T1000 (cell line): ENCODE data around the gene TNS3.

ENCODE experiments used
- DNase-seq: peaks from one replicate; lab custom pipeline; 2025; ENCODE audit warnings: mixed read lengths; lab: John Stamatoyannopoulos, UW

Gene TNS3

GRCh38 chr7:47540387-47541350, 41.2 kb downstream of the TNS3 start:
- no peak for DNase-seq

GRCh38 chr7:47540053-47540386, 41.9 kb downstream of the TNS3 start:
- no peak for DNase-seq

GRCh38 chr7:47539398-47540052, 42.4 kb downstream of the TNS3 start:
- DNase-seq = no peak

GRCh38 chr7:47538846-47539311, 43.0 kb downstream of the TNS3 start:
- DNase-seq = no peak

DNA sequence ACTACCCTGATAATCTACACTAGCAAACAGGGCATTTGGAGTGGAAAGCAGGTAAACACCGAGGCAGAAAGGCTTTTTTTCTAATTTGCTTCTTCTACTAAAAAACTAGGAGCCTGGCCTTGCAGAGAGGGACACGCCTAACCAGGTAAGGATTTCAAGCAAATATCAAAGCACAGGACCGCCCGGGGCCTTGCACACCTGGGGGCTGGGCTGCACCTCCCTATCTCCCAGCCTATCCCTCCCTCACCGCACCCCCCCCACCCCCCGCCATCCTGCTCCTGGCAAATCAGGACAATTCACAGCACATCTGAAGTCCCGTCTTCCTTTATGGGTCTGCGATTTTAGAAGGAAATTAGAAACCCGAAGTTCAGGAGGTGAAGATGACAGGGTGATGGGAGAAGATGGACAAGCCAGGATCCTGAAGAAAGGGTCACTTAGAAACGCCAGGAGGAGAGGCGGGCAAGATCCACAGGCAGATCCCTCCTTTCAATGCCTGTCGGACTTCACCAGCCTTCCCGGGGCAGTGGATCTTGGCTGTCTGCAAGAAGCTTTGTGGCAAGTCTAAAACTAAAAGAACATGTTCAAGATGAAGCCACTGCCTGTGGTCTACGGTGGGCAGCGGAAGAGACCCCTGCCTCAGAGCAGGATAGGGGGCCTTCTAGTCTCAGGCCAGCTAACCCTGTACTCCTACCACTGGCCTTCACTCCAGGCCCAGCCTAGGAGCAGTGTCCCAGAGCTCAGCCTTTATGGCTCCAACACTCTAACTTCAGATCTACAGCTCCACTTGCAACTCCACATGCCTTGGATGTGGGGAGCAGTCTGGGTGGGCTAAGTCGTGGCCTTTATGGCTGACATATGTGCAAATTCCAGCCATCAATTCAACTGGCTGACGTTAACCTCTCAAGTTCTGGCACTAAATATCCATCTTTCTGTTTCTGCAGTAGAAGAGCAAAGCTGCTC, 43.9 kb downstream of the TNS3 start:
- DNase-seq = no peak

GRCh38 chr7:47536661-47537611, 45.0 kb downstream of the TNS3 start:
- no peak for DNase-seq

DNA sequence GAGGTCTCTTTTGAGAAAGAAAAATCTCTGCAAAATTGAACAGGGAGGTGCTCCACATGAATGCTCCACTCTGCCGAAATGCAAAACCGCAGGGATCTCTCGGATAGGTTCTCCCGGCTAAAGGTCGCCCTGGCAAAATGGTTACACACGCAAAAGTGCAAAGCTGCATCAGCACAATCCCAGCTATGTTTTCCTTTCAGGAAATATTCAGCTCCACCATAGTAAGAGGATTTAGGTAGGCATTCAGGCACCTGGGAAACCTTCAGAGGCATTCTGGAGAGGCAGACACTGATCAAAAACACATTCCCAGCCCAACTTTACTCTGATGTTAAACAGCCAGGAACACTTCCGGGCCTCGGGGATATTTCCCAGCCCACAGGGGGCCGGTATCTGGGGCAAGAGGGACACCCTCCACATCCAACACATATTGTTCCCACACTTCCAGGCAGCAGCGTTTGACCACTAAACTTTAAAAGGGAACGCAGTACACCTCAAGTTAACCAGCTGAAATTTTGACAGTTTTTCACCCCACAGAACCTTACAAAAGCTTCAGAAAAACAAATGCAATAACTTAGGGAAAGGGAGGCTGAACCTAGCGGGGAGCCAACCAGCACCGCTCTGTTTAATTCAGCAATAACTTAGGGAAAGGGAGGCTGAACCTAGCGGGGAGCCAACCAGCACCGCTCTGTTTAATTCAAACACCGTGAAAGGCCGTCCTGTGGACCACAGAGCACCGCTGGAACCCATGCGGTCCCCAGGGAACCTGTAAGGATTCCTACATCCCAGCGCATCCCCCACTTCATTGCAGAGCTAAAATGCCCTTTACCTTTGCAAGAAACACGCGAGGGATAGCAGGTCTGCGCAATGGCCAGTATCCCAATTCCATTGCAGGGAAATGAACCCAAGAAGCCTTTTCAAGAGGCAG, 45.9 kb downstream of the TNS3 start:
- DNase-seq = no peak

GRCh38 chr7:47535035-47535703, 46.7 kb downstream of the TNS3 start:
- DNase-seq = no peak

DNA sequence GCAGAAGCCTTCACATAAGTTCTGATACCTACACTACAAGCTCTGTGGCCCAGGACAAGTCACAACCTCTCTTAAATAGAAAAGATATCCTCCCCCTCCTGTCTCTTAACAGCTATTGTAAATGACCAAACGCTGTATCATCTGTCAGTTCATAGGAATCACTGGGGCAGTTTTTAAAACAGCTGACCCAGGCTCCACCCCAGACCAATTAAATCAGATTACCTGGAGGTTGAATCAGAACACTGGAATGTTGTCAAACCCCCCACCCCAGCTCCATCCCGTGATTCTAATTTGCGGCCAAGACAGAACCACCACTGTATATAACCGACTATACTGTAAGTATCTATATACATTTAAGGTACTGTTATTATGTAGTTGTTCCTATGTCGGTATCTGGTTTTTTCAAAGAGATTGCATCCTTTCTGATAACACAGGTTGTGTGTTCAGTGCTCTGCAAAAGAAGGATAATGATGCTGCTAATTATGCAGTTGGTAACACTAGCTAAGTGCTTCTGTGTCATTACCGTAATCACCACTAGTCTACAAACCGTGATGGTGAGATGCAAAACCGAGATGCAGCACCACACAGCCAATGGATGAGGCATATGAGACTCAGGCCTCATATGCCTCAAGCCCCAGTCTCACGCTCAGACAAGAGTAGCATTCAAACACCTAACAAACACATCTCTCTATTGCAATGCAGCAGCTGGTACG, 47.4 kb downstream of the TNS3 start:
- no peak for DNase-seq

GRCh38 chr7:47531584-47532492, 50.1 kb downstream of the TNS3 start:
- DNase-seq = no peak

DNA sequence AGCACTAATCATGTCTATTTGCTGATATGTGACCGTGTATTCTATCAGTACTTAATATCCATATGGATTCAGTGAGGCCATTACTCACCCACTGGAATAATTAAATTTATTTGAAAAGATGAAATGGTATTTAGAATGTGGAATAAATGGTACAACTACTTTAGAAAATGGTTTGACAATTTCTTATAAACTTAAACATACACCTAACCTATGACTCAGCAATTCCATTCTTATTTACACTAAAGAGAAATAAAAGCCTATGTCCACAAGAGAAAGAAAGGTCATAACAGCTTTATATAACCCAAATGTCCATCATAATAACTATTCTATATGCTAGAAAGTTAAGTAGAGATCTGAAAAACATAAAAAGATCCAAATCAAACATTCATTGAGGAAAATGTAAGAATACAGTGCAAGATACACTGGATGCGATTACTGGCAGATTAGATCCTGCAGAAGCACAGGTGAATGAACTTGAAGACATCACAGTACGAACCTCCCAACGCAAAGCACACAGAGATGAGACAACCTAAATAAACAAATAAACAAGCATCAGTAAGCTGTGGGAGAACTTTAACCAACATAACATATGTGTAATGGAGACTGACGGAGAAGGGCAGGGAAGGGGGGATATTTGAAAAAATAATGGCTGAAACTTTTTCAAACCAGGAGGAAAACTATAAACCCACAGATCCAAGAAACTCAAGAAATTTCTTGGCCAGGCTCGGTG, 51.9 kb downstream of the TNS3 start:
- DNase-seq = no peak

DNA sequence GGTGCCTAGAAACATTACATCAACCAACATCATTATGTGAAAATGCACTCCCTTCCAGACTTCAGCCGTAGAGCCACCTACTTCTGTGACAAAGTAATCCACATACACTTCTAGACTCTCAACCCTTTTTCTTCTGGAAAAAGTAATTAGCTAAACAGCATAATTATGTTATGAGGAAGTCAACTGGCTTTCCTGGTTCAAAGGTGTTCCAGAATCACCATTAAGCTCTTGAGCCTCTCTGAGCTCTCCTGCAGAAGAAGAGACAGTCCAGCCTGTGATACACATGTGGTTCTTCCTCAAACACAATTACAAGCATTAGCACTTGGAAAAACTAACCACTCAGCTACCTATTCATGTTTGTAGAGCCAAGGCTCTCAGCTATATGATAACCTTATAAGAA, 52.5 kb downstream of the TNS3 start:
- DNase-seq = no peak

- DNase-seq = no peak
Observed at GRCh38 chr7:47528471-47528870, 53.4 kb downstream of the TNS3 start.

DNA sequence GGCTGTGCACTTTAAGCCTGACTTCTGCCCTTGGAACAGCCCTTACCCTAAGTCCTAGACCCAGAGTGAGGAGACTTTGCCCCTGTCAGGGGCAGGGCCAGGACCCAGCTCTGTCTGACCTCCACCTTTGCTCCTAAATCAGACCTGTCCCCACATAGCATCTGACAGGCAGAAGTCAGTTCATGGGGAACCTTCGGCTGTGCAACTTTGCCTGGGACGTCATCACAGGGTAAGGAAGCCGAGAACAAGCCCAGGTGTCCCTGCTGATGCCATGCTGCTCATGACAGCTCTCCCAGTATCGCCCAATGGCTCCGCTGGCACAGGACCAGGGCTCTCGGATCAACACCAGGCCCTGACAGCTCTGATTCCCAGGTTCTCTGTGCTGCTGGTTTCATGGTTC, 55.4 kb downstream of the TNS3 start:
- DNase-seq = no peak

DNA sequence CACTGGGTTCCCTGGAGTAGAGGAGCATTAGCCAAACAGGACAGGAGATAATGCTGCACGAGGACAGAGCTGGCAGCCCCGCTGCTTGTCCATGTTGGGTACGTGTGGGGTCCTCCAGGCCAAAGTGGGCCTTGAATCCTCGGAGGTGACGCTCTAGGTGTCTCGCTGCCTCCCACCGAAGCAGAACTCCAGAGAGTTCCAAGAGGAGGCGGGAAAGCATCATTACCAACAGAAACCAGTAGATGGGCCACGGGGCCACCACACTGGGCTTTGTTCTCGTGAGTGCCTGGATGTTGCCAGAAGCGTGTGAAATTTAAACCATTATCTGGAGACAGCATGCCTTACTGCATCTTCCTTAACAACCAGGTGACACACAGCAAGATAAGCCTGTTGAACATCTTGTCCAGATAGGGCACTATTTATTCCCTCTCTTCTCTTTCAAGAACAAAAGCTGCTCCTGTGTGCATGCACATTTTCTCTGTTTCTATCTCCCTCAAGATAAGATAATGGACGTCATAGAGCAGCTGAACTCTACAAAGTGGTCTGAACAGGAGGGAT, 56.8 kb downstream of the TNS3 start:
- DNase-seq = no peak

GRCh38 chr7:47523401-47523800, 58.5 kb downstream of the TNS3 start:
- DNase-seq = no peak
